GM12892 (cell line): ENCODE results near the gene C9orf78.

Source experiments
- DNase-seq: peaks from one replicate; pipeline ENCODE4 v3.0.0; 2011; ENCODE audit not compliant: insufficient read length
- FAIRE-seq: peaks from 2 replicates; lab custom pipeline; 2011; peaks lifted over from hg19 to GRCh38; lab: Jason Lieb, UNC
- POLR2A ChIP-seq: IDR thresholded peaks from 2 replicates; pipeline ENCODE4 v1.6.1; 2011; ENCODE audit warnings: low read depth, low read length, control low read depth
- POLR2AphosphoS5 ChIP-seq: IDR thresholded peaks from 2 replicates; pipeline ENCODE4 v1.6.1; 2011; ENCODE audit warnings: low read depth, low read length, control low read depth
- TAF1 ChIP-seq: IDR thresholded peaks from 2 replicates; pipeline ENCODE4 v1.6.1; 2011; ENCODE audit warnings: low read depth, mild to moderate bottlenecking, control low read depth, low read length, borderline replicate concordance

Gene C9orf78

GRCh38 chr9:129865668-129866320 is 30.7 kb upstream of the C9orf78 start:
- no peak for FAIRE-seq
- TF ChIP-seq TAF1 (no peak), POLR2AphosphoS5 (no peak), POLR2A (no peak)
- DNase-seq, result no peak

GRCh38 chr9:129864991-129865647 is 30.0 kb upstream of the C9orf78 start:
- TF ChIP-seq POLR2AphosphoS5, result no peak
- no peak for TF ChIP-seq TAF1
- no peak for TF ChIP-seq POLR2A
- DNase-seq, result no peak
- no peak for FAIRE-seq

- DNase-seq, result no peak
- TF ChIP-seq POLR2AphosphoS5 (no peak), TAF1 (no peak), POLR2A (no peak)
- no peak for FAIRE-seq
These were observed 28.1 kb upstream of the C9orf78 start for GRCh38 chr9:129863059-129863690.

- TF ChIP-seq TAF1 (no peak), POLR2A (no peak), POLR2AphosphoS5 (no peak)
- FAIRE-seq (no peak), DNase-seq (no peak)
These were observed 26.4 kb upstream of the C9orf78 start for GRCh38 chr9:129861447-129861827.

GRCh38 chr9:129860653-129861446 is 25.8 kb upstream of the C9orf78 start:
- DNase-seq (no peak), FAIRE-seq (no peak)
- no peak for TF ChIP-seq TAF1
- no peak for TF ChIP-seq POLR2A
- TF ChIP-seq POLR2AphosphoS5, result no peak

- FAIRE-seq (no peak), DNase-seq (no peak)
- TF ChIP-seq POLR2AphosphoS5, result no peak
- TF ChIP-seq POLR2A, result no peak
- no peak for TF ChIP-seq TAF1
These were observed 23.3 kb upstream of the C9orf78 start for GRCh38 chr9:129858167-129858962.

GRCh38 chr9:129857207-129857606 is 22.1 kb upstream of the C9orf78 start:
- TF ChIP-seq TAF1, result no peak
- TF ChIP-seq POLR2A, result no peak
- TF ChIP-seq POLR2AphosphoS5, result no peak
- DNase-seq, result no peak
- FAIRE-seq, result no peak

- TF ChIP-seq POLR2AphosphoS5 (no peak), TAF1 (no peak), POLR2A (no peak)
- FAIRE-seq (no peak), DNase-seq (no peak)
These were observed 19.6 kb upstream of the C9orf78 start for GRCh38 chr9:129854588-129855110.

- no peak for TF ChIP-seq TAF1
- TF ChIP-seq POLR2A, result no peak
- no peak for DNase-seq
- FAIRE-seq, result no peak
These were observed 18.5 kb upstream of the C9orf78 start for GRCh38 chr9:129853614-129854013.

GRCh38 chr9:129852579-129852978 is 17.5 kb upstream of the C9orf78 start:
- no peak for DNase-seq
- TF ChIP-seq POLR2A, result no peak
- TF ChIP-seq TAF1, result no peak
- TF ChIP-seq POLR2AphosphoS5, result no peak
- FAIRE-seq, result no peak
